ENCODE data around the gene FILIP1L.

FILIP1L gene

DNA sequence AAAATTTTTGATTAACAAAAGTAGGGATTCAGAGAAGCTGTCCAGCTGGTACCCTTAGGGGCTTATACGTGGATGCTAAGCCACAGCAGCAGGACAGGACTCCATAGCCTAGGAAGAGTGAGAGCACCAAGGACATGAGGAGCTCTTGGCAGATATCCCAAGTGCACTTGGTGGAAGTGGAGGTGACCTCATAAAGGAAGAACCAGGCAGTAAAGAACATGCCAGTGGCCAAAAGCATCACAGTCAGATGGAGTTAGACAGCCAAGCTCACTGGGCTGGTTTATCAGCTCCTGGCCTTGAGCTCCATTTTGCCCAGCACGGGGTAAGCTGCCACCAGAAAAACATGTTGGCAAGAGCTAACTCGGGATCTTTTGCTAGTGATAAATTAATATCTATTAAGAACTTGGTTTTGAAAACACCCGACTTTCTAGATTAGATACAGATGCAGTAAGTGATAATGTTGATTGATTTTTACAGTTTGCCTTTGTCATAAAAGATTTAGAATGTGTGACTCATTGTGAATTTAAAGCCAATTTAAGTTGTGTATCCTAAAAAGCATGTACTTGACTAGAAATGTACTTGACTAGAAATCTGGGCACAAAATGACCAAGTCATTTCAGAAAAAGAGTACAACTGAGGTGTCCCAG, 188.6 kb downstream of the FILIP1L start:
- no peaks in the 10 kb centered on the region for H3K36me3 Mint-ChIP-seq (ENCODE audit: low read depth)

DNA sequence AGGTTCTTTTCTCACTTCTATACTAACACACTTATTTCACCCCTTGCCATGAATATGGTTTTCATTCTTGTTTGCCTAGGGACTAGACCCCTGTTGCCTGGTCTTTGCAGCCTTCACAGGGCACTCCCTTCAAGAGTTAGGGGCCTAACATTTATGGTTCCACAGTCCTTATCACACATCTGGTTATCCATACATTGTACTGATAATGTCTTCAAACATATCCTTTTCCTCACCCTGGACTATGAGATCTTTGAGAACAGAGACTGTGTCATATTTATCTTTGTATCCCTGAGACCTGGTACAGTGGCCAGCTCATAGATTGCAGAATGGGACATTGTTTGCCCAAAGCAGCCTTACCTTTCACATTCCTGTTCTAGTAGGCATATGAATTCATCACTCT, 190.4 kb downstream of the FILIP1L start:
- Mint-ChIP-seq H3K27ac (no peak overlapping the region), H3K27me3 (no peaks in the 10 kb centered on the region), H3K9me3 (no peaks in the 10 kb centered on the region), H3K36me3 (ENCODE audit: low read depth) (no peaks in the 10 kb centered on the region), H3K4me3 (no peak overlapping the region), H3K4me1 (ENCODE audit: low read depth) (peaks cover 14% of the 10 kb centered on the region)
- intact Hi-C loops (cut with micrococcal nuclease), result no loop called here

More for the DNA sequence above, 188.6 kb downstream of the FILIP1L start:
- intact Hi-C loops (cut with micrococcal nuclease), result no loop called here
- H3K27ac Mint-ChIP-seq, result no peak overlapping the region
- H3K27me3 Mint-ChIP-seq, result no peaks in the 10 kb centered on the region
- H3K4me3 Mint-ChIP-seq, result no peak overlapping the region
- peaks cover 12% of the 10 kb centered on the region for H3K4me1 Mint-ChIP-seq (ENCODE audit: low read depth)
- H3K9me3 Mint-ChIP-seq, result no peaks in the 10 kb centered on the region

DNA sequence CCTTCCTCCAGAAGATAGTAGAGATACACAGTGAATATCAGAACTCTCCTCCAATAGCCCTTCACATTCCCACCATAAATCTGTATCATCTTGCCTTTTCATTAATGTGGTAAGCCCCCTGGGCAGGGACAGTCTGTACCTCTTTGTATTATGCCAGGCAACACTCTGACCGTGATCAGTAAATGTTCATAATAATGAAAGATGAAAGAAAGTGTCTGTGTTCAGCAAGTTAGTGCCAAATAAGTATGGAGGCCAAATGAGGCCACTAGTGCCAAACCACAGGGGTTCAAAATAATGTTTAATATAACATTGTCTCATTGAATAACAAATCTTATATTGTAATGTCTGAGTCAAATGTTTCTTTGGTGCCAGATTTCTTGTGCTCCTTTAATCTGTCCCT, 192.3 kb downstream of the FILIP1L start:
- intact Hi-C loops (cut with micrococcal nuclease), result no loop called here
- Mint-ChIP-seq H3K27me3 (no peaks in the 10 kb centered on the region), H3K4me1 (ENCODE audit: low read depth) (peaks cover 14% of the 10 kb centered on the region), H3K36me3 (ENCODE audit: low read depth) (no peaks in the 10 kb centered on the region), H3K4me3 (no peak overlapping the region), H3K9me3 (no peaks in the 10 kb centered on the region), H3K27ac (no peak overlapping the region)

DNA sequence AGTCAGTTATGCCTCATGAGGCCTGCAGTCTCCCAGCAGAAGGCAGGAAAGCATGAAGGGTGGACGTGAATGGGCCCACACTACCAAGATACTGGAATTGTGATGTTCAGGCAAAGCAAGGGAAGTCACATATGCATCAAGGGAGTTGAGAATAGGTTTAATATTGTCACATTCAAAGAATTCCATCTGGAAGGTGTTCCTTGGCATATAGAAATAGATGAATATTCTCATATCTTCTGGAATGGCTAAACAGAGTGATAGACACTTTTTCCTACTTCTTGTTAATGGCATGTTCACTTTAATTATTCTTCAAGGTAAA, 193.0 kb downstream of the FILIP1L start:
- Mint-ChIP-seq H3K9me3 (no peaks in the 10 kb centered on the region), H3K4me3 (no peak overlapping the region), H3K4me1 (ENCODE audit: low read depth) (peaks cover 14% of the 10 kb centered on the region), H3K27me3 (no peaks in the 10 kb centered on the region), H3K36me3 (ENCODE audit: low read depth) (no peaks in the 10 kb centered on the region), H3K27ac (no peak overlapping the region)
- intact Hi-C loops (cut with micrococcal nuclease), result no loop called here

DNA sequence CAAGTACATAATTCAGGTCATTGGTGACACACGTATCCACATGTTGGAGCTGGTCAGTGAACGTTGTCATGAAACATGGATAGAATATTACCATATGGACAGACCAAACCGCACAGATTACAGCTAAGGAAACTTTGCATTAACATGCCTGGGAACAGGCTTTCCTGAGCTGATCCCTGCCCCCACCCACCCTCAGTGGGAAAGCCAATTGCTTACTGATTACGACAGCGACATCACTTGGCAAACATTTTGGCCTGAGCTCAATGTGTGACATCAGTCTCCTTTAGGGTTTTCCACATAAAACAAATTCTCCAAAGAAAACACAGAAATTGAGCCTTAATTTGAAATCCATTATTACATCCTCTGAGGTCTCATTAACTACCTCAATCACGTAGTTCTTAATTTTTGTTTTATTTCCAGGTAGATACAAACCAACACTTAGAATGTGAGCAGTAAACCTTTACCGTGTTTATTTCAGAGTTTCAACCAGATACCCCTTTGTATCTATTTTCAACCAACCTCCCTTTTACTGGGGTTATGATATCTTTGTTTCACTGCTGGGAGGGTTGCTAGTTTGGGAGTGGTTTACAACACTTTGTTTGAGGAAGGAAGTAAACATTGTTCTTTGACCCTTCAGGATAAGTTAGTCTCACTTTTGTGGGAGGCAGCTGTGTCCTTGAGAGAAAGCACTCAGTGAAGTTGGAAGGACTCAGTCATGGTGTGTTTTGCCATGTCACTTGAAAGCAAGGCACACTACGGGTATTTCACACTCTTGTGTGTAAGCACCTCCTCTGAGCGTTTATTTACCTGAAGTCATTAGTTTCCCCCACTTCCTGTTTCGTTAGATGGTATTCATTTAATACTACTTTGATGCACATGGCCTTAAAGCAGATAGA, 193.6 kb downstream of the FILIP1L start:
- no peak overlapping the region for H3K4me3 Mint-ChIP-seq
- no peaks in the 10 kb centered on the region for H3K36me3 Mint-ChIP-seq (ENCODE audit: low read depth)
- intact Hi-C loops (cut with micrococcal nuclease), result no loop called here
- no peak overlapping the region for H3K27ac Mint-ChIP-seq
- H3K4me1 Mint-ChIP-seq (ENCODE audit: low read depth), result peaks cover 14% of the 10 kb centered on the region
- no peaks in the 10 kb centered on the region for H3K9me3 Mint-ChIP-seq
- no peaks in the 10 kb centered on the region for H3K27me3 Mint-ChIP-seq

DNA sequence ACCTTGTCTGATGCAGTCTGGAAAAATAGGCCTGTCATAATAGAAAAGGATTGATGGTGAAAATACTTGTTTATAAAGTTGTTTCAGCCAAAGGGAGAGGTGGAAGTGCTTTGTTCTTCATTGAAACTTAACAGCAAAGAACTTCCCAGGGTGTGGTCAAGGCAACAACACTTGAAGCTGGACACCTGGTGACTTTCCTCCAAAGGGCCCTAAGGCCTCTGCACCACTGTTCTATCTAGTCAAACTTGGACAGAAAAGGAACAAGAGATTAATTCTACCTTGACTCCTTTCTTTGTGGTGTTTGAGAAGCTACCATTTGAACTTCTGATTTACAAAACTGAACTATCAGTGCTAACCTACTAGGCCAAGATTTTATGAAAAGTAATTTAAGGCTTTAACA, 194.6 kb downstream of the FILIP1L start:
- peaks cover 14% of the 10 kb centered on the region for H3K4me1 Mint-ChIP-seq (ENCODE audit: low read depth)
- intact Hi-C loops (cut with micrococcal nuclease), result no loop called here
- H3K36me3 Mint-ChIP-seq (ENCODE audit: low read depth), result no peaks in the 10 kb centered on the region
- no peaks in the 10 kb centered on the region for H3K27me3 Mint-ChIP-seq
- no peak overlapping the region for H3K27ac Mint-ChIP-seq
- no peaks in the 10 kb centered on the region for H3K9me3 Mint-ChIP-seq
- no peak overlapping the region for H3K4me3 Mint-ChIP-seq

DNA sequence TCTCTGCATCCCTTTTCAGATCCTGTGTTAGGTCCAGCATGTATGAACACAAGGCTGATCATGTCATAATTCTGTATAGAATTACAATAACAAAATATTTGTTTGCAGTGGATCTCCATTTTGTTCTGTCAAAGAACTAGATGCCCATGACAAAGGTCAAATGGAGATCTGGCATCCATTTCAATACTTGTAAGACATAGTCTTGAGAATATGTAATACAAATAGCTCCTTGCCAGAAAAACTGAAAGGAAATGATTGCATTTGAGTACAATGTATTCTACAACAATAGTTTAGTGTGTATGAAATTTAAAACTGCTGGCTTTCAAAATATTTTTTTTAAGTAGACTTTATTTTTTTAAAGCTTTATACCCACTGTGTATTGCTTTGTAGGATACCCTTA, 195.6 kb downstream of the FILIP1L start:
- Mint-ChIP-seq H3K36me3 (ENCODE audit: low read depth) (no peaks in the 10 kb centered on the region), H3K27ac (no peak overlapping the region), H3K27me3 (no peaks in the 10 kb centered on the region), H3K4me3 (no peak overlapping the region), H3K4me1 (ENCODE audit: low read depth) (peaks cover 16% of the 10 kb centered on the region), H3K9me3 (no peaks in the 10 kb centered on the region)
- intact Hi-C loops (cut with micrococcal nuclease), result no loop called here

DNA sequence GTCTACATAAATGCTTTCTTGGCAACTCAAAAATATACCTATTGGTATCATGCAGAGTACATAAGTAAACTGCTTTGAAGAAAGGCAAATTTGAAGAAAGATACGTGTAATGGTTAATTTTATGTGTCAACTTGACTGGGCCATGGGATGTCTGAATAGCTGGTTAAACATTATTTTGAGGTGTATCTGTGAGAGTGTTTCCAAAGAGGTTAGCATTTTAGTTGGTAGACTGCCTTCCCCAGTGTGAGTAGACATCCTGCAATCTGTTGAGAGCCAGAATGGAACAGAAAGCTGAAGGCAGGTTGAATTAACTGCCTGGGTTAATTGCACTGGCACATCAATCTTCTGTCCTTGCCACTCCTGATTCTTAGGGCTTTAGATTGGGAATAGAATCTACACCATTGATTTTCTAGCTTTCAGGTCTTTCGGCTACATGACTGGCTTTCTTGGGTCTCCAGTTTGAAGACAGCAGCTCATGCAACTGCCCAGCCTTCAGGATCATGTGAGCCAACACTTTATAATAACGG, 198.3 kb downstream of the FILIP1L start:
- peaks cover 15% of the 10 kb centered on the region for H3K4me1 Mint-ChIP-seq (ENCODE audit: low read depth)
- intact Hi-C loops (cut with micrococcal nuclease), result no loop called here
- H3K4me3 Mint-ChIP-seq, result no peak overlapping the region
- H3K27me3 Mint-ChIP-seq, result no peaks in the 10 kb centered on the region
- H3K27ac Mint-ChIP-seq, result no peak overlapping the region
- H3K36me3 Mint-ChIP-seq (ENCODE audit: low read depth), result no peaks in the 10 kb centered on the region
- H3K9me3 Mint-ChIP-seq, result no peaks in the 10 kb centered on the region

DNA sequence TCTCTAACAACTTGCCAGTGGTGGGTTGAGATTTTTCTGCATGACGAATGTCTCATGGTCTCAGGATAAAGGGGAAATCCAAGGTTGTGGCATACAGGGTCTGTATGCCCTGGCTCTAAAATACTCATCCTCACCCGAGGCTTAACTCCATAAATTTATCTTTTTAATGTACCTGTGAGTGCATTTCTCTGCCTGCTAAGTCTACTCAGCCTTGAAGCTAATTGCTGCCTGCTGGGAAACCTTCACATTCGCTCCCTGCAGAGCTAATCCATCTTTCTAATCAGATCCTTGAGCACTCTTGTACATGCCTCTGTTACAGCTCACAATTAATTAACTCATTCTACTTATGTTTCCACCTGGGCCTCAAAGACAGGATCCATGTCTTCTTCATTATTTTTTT, 202.9 kb downstream of the FILIP1L start:
- intact Hi-C loops (cut with micrococcal nuclease), result no loop called here

DNA sequence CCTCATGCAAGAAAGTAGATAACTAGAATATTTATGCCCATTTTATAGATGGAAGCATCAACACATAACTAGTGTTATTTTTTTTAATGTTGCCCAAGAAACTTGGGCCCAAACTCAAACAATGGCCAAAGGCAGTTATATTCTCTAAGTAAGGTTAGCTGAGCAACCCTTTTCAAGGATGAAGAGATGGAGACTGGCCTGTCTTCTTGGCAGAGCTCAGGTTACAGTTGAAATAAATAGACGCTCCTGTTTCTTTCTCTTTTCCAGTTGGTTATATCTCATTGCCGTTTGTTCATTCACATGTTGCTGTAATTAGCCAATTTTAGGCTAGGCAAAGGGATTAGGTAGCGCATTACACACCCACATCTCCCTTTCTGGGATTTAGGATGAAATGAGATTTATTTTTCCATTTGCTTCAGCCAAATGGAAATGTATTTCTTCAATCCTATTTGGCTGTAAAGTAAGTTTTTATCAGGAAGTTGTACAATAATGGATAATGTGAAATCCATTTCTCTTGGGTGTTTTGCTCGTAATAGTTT, 203.5 kb downstream of the FILIP1L start:
- Mint-ChIP-seq H3K4me3 (no peak overlapping the region), H3K27me3 (no peaks in the 10 kb centered on the region), H3K4me1 (ENCODE audit: low read depth) (peaks cover 11% of the 10 kb centered on the region), H3K27ac (no peak overlapping the region), H3K9me3 (no peaks in the 10 kb centered on the region), H3K36me3 (ENCODE audit: low read depth) (no peaks in the 10 kb centered on the region)
- intact Hi-C loops (cut with micrococcal nuclease), result no loop called here

More for the DNA sequence above, 202.9 kb downstream of the FILIP1L start:
- H3K36me3 Mint-ChIP-seq (ENCODE audit: low read depth), result no peaks in the 10 kb centered on the region
- H3K27me3 Mint-ChIP-seq, result no peaks in the 10 kb centered on the region
- no peaks in the 10 kb centered on the region for H3K9me3 Mint-ChIP-seq
- no peak overlapping the region for H3K27ac Mint-ChIP-seq
- peaks cover 11% of the 10 kb centered on the region for H3K4me1 Mint-ChIP-seq (ENCODE audit: low read depth)
- H3K4me3 Mint-ChIP-seq, result no peak overlapping the region

DNA sequence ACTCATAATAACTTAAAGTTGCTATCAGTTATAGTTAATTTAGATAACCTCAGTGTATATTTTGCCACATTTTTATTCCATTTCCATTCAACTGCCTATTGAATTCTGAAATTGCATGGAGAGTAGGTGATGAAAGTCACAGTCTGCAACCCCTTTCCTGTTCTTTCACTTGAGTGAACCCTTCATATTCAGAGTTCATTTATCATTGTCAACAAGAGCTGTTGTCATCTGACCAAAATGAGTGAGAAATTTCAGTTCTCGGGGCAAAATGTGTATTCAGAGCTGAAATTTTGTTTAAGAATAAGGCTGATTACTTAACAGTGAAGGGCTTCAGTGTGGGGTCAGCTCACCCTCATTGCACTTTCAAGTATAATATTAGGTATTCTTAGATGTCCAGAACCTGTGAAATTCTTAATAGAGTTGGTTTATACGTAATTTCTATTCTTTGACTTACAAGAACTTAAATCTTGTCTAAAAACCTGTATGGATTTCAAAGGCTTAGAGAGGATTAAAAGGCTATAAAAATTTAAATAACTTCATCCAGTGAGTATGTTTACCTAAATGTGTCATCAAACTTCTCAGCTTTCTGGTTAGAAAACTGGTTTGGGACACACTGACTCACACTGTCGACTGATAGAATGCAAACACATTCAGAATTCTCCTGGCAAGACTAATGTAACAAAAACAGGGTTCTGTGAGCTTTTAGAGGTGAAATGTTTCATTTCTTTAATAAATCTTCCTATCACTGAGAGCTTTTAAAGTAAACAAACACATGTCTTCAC, 204.4 kb downstream of the FILIP1L start:
- no peaks in the 10 kb centered on the region for H3K27me3 Mint-ChIP-seq
- H3K36me3 Mint-ChIP-seq (ENCODE audit: low read depth), result no peaks in the 10 kb centered on the region
- intact Hi-C loops (cut with micrococcal nuclease), result no loop called here
- H3K27ac Mint-ChIP-seq, result no peak overlapping the region
- H3K4me3 Mint-ChIP-seq, result no peak overlapping the region
- H3K4me1 Mint-ChIP-seq (ENCODE audit: low read depth), result peaks cover 11% of the 10 kb centered on the region
- H3K9me3 Mint-ChIP-seq, result no peaks in the 10 kb centered on the region

DNA sequence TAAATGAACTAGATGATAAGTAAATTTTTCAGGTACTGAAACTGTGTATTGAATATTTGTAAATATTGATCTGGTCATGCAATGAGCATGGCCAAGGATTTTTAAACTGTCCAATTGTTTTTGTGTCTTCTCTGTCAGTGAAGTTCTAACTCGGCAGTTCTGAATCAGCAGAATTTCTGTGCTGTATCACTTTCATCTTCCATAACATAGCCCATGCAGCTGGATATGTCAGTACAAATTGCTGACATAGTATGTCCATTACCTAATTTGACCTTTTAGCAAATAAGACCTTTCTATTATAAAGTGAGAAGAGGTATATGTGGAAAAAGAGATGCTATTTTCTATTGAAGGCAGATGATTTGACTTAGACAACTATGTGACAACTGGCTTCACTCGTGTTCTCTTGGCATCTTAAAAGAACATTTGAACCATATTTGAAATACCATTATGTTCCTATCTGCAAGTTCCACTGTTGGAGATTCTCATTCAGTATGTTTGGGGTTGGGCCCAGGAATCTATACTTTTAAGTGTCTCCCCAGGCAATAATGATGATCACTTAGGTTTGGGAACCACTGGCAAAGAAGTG, 206.2 kb downstream of the FILIP1L start:
- Mint-ChIP-seq H3K4me3 (no peak overlapping the region), H3K36me3 (ENCODE audit: low read depth) (no peaks in the 10 kb centered on the region), H3K4me1 (ENCODE audit: low read depth) (peaks cover 9% of the 10 kb centered on the region), H3K27me3 (no peaks in the 10 kb centered on the region), H3K9me3 (no peaks in the 10 kb centered on the region), H3K27ac (no peak overlapping the region)
- intact Hi-C loops (cut with micrococcal nuclease), result no loop called here

DNA sequence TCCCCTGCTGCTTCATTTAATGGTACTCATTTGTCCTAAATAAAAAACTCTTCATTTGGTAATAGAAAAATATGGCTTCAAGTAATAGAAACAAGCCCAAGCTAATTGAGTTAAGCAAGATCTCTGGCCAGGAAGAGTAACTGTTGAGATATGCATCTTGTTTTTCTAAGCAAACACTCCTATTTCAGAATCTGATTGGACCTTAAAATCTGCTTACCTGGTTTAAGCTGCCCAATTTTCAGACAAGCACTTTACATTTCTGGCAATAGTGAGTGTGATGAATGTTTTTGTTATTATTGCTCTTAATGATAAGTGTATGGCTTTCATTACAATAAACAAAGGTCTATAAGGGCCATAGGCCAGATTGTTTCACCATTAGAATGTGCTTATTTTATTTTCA, 210.4 kb downstream of the FILIP1L start:
- intact Hi-C loops (cut with micrococcal nuclease), result no loop called here
- H3K9me3 Mint-ChIP-seq, result no peaks in the 10 kb centered on the region
- peaks cover 21% of the 10 kb centered on the region for H3K4me1 Mint-ChIP-seq (ENCODE audit: low read depth)
- H3K4me3 Mint-ChIP-seq, result no peak overlapping the region
- no peak overlapping the region for H3K27ac Mint-ChIP-seq
- H3K27me3 Mint-ChIP-seq, result no peaks in the 10 kb centered on the region
- no peaks in the 10 kb centered on the region for H3K36me3 Mint-ChIP-seq (ENCODE audit: low read depth)

Measured in dendritic cell treated with granulocyte-macrophage colony-stimulating factor and Interleukin-4, amounts not matched to agents 40 ng/mL and 50 ng/mL, for 4 days (primary cell).